ENCODE results near the gene GLUL. TPM values are rescaled to one million over a fixed set of nuclear protein-coding genes. Genes with fewer than 3 reads are reported as not detected.
A peak's percentile ranks its signal among the peaks of the same experiment; 100 is the strongest.

Gene GLUL
- total and polyA plus RNA-seq, 9 donors = 587 to 1,338 (median 1,017) TPM

DNA sequence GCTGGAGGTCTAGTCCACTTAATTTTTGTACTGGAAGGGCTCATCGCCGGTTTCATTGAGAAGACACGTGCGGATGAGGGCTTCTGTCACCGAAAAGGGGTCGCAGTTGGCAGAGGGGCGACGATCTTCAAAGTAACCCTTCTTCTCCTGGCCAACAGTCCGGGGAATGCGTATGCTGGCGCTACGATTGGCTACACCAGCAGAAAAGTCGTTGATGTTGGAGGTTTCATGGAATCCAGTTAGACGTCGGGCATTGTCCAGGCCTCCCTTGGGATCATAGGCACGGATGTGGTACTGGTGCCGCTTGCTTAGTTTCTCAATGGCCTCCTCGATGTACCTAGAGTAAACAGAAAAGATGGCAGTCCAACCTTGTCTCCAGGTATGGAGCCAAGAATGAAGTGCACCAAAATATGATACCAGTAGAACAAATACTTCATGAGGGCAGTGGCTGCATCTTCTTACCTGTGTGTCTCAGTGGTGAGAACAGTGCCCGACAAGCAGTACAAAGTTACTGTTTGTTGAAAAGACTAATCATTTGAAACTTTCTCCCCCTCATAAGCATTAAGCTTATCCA is 7.1 kb downstream of the GLUL start:
- peak in 1 of 5 donors; percentile 35 for DNase-seq
- Histone ChIP-seq H3K27me3 (no peaks in the 10 kb centered on the region), H3K27ac (no peak overlapping the region), H3K4me3 (no peak overlapping the region), H3K4me1 (ENCODE audit: insufficient read depth) (peaks cover 8% of the 10 kb centered on the region), H3K9me3 (no peaks in the 10 kb centered on the region), H3K36me3 (no peaks in the 10 kb centered on the region)
- WGBS, 3 donors = 93 to 95% (median 94%) methylated on average over 19 of the region's 19 CpGs
- no peak for TF ChIP-seq EP300 (IDR thresholded peaks at IDR 0.05)
- TF ChIP-seq POLR2A (IDR thresholded peaks at IDR 0.05) = no peak
- TF ChIP-seq, protein P1, sequence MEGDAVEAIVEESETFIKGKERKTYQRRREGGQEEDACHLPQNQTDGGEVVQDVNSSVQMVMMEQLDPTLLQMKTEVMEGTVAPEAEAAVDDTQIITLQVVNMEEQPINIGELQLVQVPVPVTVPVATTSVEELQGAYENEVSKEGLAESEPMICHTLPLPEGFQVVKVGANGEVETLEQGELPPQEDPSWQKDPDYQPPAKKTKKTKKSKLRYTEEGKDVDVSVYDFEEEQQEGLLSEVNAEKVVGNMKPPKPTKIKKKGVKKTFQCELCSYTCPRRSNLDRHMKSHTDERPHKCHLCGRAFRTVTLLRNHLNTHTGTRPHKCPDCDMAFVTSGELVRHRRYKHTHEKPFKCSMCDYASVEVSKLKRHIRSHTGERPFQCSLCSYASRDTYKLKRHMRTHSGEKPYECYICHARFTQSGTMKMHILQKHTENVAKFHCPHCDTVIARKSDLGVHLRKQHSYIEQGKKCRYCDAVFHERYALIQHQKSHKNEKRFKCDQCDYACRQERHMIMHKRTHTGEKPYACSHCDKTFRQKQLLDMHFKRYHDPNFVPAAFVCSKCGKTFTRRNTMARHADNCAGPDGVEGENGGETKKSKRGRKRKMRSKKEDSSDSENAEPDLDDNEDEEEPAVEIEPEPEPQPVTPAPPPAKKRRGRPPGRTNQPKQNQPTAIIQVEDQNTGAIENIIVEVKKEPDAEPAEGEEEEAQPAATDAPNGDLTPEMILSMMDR (IDR thresholded peaks at IDR 0.05) = no peak
- intact Hi-C loops (cut with DNase I) = loop anchor here in 1 of 4 donors (5.0 kb wide), 1 partner anchor 82 kb away; no protein-coding TSS in a partner anchor

- H3K27me3 ChIP-seq = no peaks in the 10 kb centered on the region
- no peak overlapping the region for H3K27ac ChIP-seq
- TF ChIP-seq POLR2A (IDR thresholded peaks at IDR 0.05) (no peak), EP300 (IDR thresholded peaks at IDR 0.05) (no peak)
- TF ChIP-seq, protein P1 (IDR thresholded peaks at IDR 0.05) = peak in 1 of 3 donors; percentile 8
- DNase-seq = no peak
- H3K36me3 ChIP-seq = no peaks in the 10 kb centered on the region
- no peak overlapping the region for H3K4me3 ChIP-seq
- no peaks in the 10 kb centered on the region for H3K9me3 ChIP-seq
- WGBS, 3 donors = 76 to 86% (median 84%) methylated on average over 7 of the region's 7 CpGs
- peaks cover 8% of the 10 kb centered on the region for H3K4me1 ChIP-seq (ENCODE audit: insufficient read depth)
- intact Hi-C loops (cut with DNase I) = loop anchor here in 1 of 4 donors (5.0 kb wide), 1 partner anchor 82 kb away; no protein-coding TSS in a partner anchor
Observed at GRCh38 chr1:182383934-182384333, 7.7 kb downstream of the GLUL start.

DNA sequence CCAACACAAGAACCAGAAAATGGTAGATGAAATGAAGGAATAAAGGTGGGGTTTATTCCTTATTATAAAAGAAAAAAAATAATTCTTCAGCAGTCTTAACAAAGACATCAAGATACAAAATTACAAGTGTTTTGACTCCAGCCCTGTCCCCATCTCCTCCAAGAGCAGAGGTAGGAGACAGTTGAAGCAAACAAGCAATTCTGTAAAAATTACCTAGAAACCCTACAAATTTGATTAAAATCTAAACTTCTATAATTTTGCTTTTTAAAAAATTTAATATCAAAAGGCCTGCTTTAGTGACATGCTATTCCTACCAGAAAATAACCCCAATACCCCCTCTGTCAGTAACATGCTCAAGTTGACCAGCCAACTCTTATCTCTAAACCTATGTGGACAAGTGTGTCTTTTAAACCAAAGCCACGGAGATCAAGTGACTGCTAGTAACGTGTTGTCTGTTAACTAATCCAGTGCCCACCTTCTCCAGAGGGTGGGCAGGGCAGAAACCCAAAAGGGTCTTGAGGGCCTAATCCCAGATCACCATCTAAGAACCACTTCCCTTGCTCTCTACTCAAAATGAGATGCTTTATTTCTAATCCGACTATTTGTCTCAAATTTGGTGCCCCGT is 8.4 kb downstream of the GLUL start:
- Histone ChIP-seq H3K9me3 (no peaks in the 10 kb centered on the region), H3K27ac (no peak overlapping the region), H3K36me3 (no peaks in the 10 kb centered on the region), H3K27me3 (no peaks in the 10 kb centered on the region), H3K4me1 (ENCODE audit: insufficient read depth) (peaks cover 4% of the 10 kb centered on the region), H3K4me3 (no peak overlapping the region)
- 75 to 89% (median 77%) methylated on average over 4 of the region's 4 CpGs for WGBS, 3 donors
- TF ChIP-seq, protein P1 (IDR thresholded peaks at IDR 0.05) = no peak
- TF ChIP-seq EP300 (IDR thresholded peaks at IDR 0.05) = no peak
- no peak for TF ChIP-seq POLR2A (IDR thresholded peaks at IDR 0.05)
- intact Hi-C loops (cut with DNase I) = loop anchor here in 1 of 4 donors (5.0 kb wide), 1 partner anchor 81 kb away; no protein-coding TSS in a partner anchor
- DNase-seq = no peak

GRCh38 chr1:182381962-182382819 is 9.4 kb downstream of the GLUL start:
- H3K4me1 ChIP-seq (ENCODE audit: insufficient read depth) = peaks cover 4% of the 10 kb centered on the region
- WGBS, 3 donors = 69 to 77% (median 70%) methylated on average over 9 of the region's 9 CpGs
- no peaks in the 10 kb centered on the region for H3K9me3 ChIP-seq
- no peak for DNase-seq
- no peaks in the 10 kb centered on the region for H3K36me3 ChIP-seq
- H3K4me3 ChIP-seq = no peak overlapping the region
- no peaks in the 10 kb centered on the region for H3K27me3 ChIP-seq
- intact Hi-C loops (cut with DNase I) = loop anchor here in 1 of 4 donors (5.0 kb wide), 1 partner anchor 80 kb away; no protein-coding TSS in a partner anchor
- no peak overlapping the region for H3K27ac ChIP-seq
- TF ChIP-seq EP300 (IDR thresholded peaks at IDR 0.05) (no peak), POLR2A (IDR thresholded peaks at IDR 0.05) (no peak)
- TF ChIP-seq, protein P1 (IDR thresholded peaks at IDR 0.05) = no peak

Measured in ovary (tissue), 9 donors.